GM10248 (cell line): ENCODE results near the gene RIOK3.

ENCODE experiments used
- CTCF ChIA-PET: fragments of 300-600 bp; sonication (Branson Sonifier 250); formaldehyde crosslinking; extraction: SDS; loops from one replicate; lab custom pipeline; 2021; ENCODE audit warnings: antibody characterized with exemption; lab: Yijun Ruan, JAX
- POLR2A ChIA-PET: fragments of 350-650 bp; sonication (Branson Sonifier 250); formaldehyde crosslinking; extraction: SDS; loops from one replicate; lab custom pipeline; 2020; ENCODE audit warnings: antibody characterized with exemption; lab: Yijun Ruan, JAX
- DNase-seq: peaks from one replicate; pipeline ENCODE4 v3.0.0; 2012; ENCODE audit errors: extremely low spot score
- CTCF ChIP-seq: IDR thresholded peaks from 2 replicates; pipeline ENCODE4 v1.5.1; 2012; ENCODE audit warnings: mild to moderate bottlenecking, low read depth; ENCODE audit errors: extremely low read depth, missing control alignments, control extremely low read depth

RIOK3 gene

GRCh38 chr18:23456835-23457234 lies 3.7 kb downstream of the RIOK3 start:
- TF ChIP-seq CTCF: no peak
- POLR2A ChIA-PET: no interaction called here
- CTCF ChIA-PET: interaction anchor here (0.9 to 1.3 kb wide), 2 partner anchors 12 to 27 kb away, joined by 3 read pairs; no protein-coding TSS in a partner anchor
- DNase-seq: no peak

DNA sequence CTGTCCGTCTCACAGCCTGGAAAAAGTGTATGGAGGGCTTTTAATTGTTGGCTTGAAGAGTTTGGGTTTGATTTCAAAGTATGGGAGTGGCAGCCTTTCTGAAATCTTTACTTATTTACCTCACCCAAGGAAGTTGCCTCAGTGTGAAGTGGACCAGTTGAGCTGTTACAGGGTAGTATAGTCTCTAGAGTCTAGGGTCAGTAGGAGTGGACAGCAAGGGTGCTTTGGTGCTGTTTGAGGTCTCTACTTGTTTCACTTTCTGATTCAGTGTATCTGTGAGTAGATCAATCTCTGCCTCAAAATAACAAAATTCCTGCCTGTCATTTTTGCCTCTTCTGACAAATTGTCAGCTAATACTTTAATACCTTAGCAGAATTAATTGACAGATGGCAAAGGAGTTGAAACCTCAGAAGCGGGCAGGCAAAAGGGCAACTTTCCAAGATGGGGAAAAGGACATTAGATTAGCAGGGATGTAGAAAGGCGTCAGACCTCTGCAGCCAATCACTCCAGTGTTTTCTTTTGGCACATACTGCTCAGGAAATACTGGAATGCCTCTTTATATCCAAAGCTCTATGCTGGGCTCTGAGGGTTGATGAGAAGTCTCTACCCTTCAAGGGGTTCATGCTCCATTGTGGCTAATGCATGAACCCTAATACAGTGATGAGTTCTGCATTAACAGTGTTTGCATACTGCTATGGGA lies 5.9 kb downstream of the RIOK3 start:
- no peak for DNase-seq
- POLR2A ChIA-PET: no interaction called here
- CTCF ChIA-PET: interaction anchor here (1.1 to 2.6 kb wide), 4 partner anchors 11 to 40 kb away, joined by 3 to 8 read pairs (median 5); no protein-coding TSS in a partner anchor
- no peak for TF ChIP-seq CTCF

DNA sequence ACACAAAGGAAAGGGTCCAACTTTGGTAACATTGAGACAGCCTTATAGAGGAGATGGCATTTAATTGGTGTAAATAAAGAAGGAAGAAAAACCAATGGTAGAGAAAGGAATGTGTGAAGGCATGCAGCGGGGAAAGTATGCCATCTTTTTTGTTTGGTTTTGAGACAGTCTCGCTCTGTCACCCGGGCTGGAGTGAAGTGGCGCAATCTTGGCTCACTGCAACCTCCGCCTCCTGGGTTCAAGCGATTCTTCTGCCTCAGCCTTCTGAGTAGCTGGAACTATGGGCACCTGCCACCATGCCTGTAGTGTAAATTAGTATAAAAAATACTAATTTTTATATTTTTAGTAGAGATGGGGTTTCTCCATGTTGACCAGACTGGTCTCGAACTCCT lies 6.4 kb downstream of the RIOK3 start:
- POLR2A ChIA-PET: no interaction called here
- CTCF ChIA-PET: interaction anchor here (1.1 to 2.6 kb wide), 3 partner anchors 17 to 39 kb away, joined by 3 to 8 read pairs (median 6); no protein-coding TSS in a partner anchor
- no peak for DNase-seq
- no peak for TF ChIP-seq CTCF

DNA sequence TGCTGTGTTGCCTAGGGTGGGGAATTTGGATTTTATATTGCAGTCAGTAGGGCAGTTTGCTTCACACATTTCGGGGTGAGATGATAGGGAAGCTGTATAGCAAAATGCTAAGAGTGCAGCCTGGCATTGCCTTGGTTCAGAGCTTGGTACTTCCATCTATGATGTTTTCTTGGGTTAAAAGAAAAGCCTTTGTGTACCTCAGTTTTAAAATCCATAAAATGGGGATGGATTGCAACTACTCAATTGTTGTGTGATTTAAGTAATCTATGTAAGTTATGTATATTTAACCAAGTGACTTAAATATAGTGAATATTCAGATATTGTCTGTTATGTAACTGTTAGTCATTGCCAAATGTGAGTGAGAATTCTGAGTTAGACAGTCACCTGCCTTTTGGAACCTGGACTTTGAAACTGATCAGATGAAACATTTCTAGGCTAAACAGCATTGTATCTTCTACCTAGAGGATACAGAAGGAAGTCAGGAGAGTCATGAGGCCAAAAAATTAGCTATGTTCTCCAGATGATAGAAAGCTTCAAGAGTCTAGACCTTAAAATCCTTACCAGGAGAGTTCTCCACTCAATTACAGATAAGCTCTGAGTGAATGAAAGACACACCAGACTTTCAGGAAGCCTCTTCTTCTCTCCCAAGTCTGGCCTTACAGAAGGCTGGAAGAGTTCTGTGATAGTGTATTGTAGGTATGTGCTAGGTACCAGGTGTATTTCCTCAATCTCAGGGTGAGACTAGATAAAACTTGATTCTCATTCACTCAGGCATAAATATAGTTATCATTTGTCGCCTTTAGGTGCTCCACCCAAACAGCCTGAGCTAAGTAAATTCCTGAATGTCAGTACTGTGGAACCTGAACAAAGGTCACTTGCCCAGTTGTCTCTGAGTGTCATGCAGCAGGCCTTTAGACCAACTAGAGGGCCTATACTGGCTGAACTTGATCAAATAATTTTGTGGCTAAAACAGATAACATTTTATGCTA lies 7.5 kb downstream of the RIOK3 start:
- POLR2A ChIA-PET: interaction anchor here (1.0 kb wide), 1 partner anchor 28 kb away, joined by 3 read pairs; no protein-coding TSS in a partner anchor
- no peak for DNase-seq
- CTCF ChIA-PET: interaction anchor here (0.8 to 1.3 kb wide), 4 partner anchors 9 to 56 kb away, joined by 3 to 4 read pairs (median 4); no protein-coding TSS in a partner anchor
- no peak for TF ChIP-seq CTCF

- TF ChIP-seq CTCF: no peak
- ChIA-PET POLR2A (no interaction called here), CTCF (interaction anchor here (1.0 to 1.4 kb wide), 3 partner anchors 14 to 36 kb away, joined by 3 to 4 read pairs (median 3); no protein-coding TSS in a partner anchor)
- DNase-seq: no peak
Observed at GRCh38 chr18:23462876-23463275, 9.8 kb downstream of the RIOK3 start.
